Measurements from ENCODE around the gene ZNRF1.

- no peak for TF ChIP-seq CTCF (IDR thresholded peaks at IDR 0.05)
- TF ChIP-seq POLR2A (IDR thresholded peaks at IDR 0.05), result no peak
Observed at GRCh38 chr16:75024182-75024581, 25.4 kb downstream of the ZNRF1 start.

Measured in right lobe of liver (tissue), 4 donors.